Suppressor macrophage treated with lipopolysaccharide for 4 hours (primary cell): ENCODE results near the gene VAMP1.
"Not testable (repeated sequence)": the region's sequence is repeated elsewhere in the genome, so short reads cannot be mapped to it uniquely, and the experiment has no call there.

Experiments
- DNase-seq: peaks from one replicate; pipeline ENCODE4 v3.0.0-alpha.2; 2020

VAMP1 gene

DNA sequence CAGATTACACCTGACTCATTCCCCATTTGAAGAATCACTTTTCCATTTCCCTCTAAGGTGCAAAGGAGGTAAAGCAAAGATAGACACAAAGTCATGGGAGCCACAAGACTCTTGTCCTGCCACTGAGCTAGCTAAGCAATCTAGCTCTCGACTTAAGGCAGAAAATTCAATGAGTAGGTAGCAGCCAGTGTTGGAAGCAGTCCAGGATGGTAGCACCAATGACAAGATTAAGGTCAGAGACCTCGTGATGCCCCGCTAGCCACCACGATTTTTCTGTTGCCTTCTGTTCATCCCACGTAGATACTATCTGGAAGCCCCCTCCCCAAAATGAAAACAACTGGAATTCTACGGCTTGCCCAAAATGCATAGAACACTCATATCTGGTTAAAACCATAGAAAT is 1.4 kb downstream of the VAMP1 start:
- no peak for DNase-seq

DNA sequence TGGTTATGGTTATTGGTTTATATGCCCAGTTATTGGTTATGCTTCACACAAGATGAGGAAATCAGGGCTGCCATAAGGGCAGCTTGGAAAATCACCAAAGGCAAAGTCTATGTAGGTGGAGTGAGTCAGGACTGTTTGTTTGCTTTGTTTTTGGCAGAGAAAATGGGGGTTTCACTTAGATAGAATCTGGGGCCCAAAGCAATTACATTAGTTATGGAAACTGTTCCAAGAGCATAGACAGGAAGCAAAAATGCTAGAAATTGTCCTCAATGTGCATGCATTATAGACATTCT is 2.2 kb downstream of the VAMP1 start:
- DNase-seq: no peak

DNA sequence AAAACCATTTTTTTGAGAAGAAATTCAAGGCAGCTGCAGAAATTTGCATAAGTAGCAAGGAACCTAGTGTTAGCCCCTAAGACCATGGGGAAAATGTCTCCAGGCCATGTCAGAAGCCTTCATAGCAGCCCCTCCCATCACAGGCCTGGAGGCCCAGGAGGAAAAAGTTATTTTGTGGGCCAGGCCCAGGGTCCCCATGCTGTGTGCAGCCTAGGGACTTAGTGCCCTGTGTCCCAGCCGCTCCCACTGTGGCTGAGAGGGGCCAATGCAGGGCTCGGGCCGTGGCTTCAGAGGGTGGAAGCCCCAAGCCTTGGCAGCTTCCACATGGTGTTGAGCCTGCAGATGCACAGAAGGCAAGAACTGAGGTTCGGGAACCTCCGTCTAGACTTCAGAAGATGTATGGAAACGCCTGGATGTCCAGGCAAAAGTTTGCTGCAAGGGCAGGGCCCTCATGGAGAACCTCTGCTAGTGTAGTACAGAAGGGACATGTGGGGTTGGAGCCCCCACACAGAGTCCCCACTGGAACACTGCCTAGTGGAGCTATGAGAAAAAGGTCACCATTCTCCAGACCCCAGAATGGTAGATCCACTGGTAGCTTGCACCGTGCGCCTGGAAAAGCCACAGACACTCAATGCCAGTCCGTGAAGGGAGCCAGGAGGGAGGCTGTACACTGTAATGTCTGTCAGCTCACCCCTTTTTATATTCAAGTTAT is 2.8 kb downstream of the VAMP1 start:
- not testable (repeated sequence) for DNase-seq

DNA sequence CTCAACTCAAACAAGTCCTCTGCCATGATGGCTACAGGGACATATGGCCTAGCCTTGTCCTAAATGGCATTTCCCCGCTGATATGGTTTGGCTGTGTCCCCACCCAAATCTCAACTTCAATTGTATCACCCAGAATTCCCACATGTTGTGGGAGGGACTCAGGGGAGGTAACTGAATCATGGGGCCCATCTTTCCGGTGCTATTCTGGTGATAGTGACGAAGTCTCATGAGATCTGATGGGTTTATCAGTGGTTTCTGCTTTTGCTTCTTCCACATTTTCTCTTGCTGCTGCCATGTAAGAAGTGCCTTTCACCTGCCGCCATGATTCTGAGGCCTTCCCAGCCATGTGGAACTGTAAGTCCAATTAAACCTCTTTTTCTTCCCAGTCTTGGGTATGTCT is 3.7 kb downstream of the VAMP1 start:
- not testable (repeated sequence) for DNase-seq

DNA sequence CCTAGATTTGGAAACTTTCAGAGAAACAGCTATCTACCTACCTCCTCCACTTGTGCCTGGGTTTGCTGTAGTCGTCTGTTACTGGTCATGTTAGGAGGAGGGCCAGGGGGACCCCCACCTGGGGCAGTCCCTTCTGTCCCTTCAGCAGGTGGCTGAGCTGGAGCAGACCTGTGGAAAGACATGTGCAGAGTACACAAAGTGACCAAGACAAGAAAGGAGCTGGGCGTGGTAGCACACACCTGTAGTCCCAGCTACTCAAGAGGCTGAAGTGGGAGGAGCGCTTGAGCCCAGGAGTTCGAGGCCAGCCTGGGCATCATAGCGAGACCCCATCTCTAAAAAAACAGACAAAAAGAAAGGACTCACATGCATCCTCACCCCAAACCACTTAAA is 4.3 kb downstream of the VAMP1 start:
- no peak for DNase-seq

DNA sequence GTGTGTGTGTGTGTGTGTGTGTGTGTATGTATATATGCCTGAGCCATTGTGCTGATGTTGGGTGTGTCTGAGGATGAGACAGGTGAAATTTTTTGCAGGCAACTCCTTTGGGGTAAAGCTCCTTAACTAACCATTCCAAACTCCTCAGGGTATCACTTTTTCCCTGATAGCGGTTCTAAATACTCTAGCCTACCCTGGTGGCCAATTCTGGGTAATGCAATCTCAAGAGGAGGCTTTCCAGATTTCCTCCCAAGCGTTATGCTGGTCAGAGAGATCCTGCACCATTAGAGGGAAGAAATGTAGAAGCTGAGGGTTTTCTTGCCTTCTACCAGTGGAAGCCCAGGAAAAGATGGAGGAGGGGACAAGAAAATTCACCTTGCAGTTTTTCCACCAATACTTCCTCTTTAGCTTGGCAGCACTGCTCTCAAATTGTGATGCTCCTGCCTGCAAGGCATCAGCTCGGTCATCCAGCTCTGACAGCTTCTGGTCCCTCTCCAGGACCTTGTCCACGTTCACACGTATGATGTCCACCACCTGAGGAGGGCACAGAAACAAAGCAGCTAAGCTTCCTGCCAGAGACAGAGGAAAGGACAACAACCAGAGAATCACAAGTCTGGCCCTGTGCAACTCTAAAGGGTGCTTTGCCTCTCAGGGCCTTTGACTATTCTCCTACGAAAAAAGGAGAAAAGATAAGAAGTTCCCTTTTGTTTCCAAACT is 4.9 kb downstream of the VAMP1 start:
- peak; percentile 82 for DNase-seq

DNA sequence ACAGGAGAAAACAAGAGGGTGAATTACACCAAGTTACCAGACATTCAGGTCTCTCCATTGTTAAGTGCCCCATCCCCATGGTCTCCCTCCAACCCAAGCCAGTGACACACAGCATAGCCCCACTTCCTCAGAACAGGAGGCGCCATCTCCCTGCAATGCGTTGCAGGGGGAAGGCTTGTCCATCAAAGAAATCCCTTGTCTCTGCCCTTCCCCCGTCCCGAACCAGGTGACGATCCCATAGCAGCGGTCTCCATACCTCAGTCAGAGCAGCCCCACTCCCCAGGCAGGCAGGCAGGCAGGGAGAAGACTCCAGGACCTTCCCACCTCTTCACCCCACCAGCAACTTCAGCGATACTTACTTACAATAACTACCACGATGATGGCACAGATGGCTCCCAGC is 5.9 kb downstream of the VAMP1 start:
- no peak for DNase-seq

DNA sequence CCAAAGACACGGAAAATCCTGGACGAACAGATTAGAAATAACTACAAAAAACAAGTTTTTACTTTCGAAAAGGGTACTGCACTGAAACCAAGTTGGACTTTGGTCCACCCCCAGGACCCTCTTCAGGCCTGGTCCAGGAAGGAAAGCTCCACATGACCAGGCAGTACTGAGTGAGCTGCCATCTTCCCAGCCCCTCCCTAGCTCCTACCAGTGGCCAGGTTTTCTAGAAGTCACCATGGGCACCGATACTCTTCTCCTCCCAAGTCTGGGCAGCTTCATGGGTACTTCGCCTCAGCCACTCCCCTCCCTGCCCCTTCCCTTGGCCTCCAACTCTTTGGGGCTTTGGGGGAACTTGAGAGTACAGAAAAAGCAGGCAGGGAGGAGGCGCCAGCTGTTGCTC is 6.6 kb downstream of the VAMP1 start:
- DNase-seq: no peak

DNA sequence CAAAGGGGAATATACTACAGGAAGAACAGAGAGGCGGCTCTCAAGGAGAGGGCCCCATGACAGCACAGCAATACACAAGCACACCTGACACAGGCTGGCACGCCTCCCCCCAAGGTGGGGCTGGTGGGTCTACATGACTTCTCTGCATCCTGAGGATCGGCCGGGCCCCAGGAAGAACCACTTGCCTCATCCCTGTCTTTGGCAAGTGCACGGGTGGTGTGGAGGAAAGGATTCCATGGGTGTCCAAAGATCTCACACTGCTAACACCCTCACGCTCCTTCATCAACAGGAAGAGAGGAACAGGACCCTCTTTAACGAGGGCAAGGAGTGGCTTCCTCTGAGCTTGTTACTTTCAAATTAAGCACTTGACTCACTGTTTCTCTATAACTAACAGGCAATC is 7.3 kb downstream of the VAMP1 start:
- no peak for DNase-seq

DNA sequence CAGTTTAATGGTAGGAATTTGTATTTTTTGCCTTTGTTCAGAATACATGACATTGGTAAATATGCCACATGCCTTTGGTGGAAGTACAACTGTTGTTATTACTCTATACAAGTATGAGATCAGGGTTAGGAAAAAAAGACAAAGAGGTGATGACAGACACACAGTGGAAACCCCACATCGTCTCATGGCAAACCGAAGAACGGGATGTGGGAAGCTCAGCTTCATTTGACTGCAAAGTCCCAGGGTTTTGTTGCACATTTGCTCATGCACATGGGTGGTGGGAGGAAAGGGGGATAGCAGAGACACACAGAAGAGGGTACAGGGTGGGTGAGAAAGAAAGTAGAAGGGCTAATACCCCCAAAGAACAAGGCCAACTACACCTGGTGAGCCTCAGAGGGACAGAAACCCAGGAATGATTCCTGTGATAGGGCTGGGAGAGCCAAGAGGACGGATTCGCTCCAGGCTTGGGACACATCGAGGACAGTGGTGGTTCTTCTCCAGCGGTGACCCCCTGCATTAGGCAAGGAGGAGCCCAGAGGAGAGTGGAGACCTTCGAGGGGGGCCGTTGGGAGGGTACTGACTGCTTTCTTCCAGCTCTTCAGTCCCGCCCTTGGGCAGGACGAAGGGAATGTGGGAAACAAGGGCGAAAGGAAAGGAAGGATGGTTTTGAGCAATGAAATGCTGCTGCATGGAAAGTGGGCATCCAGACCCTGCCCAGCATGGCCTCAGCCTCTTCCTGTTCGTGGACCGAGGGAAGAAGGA is 8.1 kb downstream of the VAMP1 start:
- DNase-seq: peak; percentile 86

DNA sequence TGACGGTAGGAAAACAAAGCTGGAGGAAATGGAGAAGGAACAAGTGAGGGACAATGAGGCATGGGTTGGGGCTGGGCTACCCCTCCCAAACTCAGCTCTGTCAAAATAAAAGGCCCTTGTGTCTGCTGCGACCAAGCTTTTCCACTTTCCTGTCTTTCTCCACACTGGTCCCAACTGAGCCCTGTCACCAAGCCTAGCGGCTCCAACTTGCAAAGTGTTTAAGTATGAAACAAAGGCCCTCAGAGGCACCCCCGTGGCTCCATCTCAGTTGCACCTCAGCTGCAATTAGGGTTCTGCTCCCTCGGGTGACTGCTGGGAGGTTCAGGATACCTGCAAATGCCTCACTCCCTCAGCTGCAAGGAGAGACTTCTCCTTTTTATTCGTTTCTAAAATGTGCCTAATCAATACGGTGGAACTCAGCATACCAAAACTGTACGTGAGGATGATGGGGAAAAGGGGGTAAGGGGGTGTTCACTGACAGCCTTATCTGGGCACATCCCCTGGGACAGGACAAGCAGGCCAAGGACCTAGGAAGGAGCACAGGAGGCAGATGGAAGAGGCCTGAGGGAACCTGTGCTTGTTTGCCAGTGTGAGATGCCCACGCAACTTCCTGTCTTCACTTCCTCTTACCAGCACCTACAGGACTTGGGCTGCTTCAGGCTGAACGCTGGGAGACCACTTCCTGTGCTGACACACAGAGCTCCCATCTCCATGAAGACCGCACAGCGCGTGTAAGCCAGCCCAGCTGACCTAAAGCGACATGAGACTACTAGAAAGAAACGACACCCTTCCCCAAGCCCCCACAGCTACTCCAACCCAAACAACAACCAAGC is 8.9 kb downstream of the VAMP1 start:
- peak; percentile 91 for DNase-seq

DNA sequence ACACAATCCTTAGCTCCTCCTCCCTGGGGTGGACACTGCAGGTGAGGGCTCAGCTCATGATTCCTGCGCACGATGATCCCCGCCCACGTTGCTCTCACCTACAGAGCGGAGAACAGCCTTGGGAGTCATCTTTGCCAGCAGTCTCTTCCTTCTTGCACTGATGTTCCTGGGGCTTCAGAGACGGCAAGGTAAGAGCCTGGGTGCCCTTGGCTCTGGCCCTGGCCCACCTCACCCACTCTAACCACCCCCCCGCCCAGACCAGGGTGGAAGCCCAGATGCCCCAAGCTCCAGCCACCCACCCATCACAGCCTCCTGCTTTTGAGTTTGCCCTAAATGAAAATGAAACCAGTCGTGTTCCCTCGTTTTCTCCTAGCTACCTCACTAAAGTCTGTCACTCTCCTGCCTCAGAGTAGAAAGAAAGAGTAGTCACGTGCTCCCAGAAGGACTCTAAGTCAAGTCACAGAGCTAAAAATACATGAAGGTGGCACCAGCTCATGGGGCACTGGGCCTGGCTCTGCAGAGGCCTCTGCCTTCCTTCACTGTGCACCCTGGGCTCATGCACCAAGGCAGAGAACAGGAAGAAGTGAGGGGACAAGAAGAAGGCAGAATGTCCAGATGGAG is 9.6 kb downstream of the VAMP1 start:
- peak; percentile 69 for DNase-seq

DNA sequence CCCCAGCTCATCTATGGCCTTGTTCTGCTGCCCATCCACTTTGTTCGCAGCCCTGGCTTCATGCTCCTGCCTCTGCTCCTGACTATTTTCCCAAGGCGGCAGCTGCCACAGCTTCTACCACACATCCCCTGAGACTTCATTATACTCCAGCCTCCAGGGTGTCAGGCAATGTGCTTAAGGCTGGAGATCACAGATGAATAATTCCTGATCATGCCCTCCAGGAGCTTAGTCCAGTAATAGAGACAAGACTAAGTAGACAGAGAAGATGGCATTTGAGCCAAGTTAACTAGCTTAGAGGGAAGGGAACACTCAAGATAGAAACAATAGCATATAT is 11.5 kb downstream of the VAMP1 start:
- DNase-seq: no peak

DNA sequence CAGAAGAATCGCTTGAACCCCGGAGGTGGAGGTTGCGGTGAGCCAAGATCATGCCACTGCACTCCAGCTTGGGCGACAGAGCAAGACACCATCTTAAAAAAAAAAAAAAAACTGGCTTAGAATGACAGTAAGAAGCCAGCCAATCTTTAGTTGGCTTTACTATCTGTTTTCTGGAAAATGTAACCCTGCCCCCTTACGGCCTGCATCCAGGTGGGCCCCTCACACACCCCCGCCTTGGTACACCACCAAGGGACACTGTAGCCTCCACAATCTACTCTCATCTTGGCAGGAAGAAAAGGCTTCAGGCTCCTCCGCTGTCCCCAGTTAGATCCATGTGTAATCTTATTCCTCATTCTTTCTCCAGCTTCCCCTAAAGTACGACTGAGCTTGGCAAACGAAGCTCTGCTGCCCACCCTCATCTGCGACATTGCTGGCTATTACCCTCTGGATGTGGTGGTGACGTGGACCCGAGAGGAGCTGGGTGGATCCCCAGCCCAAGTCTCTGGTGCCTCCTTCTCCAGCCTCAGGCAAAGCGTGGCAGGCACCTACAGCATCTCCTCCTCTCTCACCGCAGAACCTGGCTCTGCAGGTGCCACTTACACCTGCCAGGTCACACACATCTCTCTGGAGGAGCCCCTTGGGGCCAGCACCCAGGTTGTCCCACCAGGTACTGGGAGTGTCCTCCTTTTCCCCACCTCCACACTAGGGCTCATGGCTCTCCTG is 12.0 kb downstream of the VAMP1 start:
- DNase-seq: no peak

DNA sequence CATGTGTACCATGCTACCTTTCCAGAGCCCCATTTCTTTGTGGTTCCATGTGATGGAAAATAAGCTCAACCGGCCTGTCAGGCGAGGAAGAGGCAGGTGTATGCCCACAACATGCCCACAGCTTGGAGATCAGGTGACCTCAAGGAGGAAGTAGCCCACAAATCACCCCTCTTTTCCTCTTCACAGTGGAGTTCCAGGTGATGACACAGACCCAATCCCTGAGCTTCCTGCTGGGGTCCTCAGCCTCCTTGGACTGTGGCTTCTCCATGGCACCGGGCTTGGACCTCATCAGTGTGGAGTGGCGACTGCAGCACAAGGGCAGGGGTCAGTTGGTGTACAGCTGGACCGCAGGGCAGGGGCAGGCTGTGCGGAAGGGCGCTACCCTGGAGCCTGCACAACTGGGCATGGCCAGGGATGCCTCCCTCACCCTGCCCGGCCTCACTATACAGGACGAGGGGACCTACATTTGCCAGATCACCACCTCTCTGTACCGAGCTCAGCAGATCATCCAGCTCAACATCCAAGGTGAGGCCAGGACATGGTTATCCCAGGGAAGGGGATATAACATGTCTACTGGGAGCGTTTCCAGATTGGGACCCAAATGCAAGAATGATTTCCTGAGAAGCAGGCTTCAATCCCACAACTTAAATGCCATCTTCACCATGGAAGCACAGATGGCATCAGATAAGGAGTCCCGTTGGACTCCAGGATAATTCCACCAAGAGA is 13.1 kb downstream of the VAMP1 start:
- DNase-seq: no peak

DNA sequence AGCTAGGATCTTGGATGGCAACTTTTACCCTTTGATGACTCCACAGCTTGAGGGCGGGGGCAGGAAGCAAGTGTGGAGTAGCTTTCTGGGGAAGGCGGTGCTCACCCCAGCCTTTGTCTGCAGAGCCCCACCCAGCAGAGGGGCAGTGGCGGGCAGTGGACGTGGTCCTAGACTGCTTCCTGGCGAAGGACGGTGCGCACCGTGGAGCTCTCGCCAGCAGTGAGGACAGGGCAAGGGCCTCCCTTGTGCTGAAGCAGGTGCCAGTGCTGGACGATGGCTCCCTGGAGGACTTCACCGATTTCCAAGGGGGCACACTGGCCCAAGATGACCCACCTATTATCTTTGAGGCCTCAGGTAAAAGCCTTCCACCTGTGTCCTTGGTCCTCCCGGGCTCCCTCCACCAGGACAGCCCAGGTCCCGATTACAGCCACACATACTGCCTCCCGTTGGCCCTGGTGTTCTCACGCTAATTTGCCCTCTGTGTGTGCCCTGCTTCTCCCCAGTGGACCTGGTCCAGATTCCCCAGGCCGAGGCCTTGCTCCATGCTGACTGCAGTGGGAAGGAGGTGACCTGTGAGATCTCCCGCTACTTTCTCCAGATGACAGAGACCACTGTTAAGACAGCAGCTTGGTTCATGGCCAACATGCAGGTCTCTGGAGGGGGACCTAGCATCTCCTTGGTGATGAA is 17.4 kb downstream of the VAMP1 start:
- peak; percentile 37 for DNase-seq

DNA sequence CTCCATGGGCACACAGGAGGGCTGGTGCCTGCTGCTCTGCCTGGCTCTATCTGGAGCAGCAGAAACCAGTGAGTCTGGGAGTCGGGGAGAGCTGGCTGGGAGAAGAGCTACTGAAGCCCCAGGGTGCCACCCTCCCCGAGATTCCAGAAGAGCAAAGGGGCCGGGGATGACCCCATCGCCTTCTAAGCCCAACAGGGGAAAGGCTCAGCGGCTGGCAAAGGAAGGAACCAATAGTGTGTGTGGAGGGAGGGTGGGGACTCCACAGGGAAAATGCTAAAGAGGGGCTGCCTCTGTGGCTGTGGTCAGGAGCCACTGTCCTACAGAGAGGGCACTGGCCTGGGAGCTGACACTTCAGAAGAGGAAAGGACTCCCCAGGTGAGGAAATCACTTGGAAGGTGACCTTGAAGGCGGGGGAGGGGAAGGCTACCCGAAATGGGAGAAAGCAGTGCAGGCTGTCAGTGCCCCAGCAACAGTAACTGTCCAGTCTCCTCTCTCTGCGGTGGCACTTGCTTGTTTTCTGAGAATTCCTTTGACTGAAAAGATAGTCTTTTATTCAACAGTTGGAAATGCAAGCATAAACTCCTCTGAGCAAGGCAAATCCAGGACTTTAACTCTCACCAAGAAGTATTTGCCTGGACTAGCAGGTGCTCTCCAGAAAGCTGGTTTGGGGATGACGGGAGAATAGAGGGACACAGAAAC is 18.1 kb downstream of the VAMP1 start:
- DNase-seq: no peak

DNA sequence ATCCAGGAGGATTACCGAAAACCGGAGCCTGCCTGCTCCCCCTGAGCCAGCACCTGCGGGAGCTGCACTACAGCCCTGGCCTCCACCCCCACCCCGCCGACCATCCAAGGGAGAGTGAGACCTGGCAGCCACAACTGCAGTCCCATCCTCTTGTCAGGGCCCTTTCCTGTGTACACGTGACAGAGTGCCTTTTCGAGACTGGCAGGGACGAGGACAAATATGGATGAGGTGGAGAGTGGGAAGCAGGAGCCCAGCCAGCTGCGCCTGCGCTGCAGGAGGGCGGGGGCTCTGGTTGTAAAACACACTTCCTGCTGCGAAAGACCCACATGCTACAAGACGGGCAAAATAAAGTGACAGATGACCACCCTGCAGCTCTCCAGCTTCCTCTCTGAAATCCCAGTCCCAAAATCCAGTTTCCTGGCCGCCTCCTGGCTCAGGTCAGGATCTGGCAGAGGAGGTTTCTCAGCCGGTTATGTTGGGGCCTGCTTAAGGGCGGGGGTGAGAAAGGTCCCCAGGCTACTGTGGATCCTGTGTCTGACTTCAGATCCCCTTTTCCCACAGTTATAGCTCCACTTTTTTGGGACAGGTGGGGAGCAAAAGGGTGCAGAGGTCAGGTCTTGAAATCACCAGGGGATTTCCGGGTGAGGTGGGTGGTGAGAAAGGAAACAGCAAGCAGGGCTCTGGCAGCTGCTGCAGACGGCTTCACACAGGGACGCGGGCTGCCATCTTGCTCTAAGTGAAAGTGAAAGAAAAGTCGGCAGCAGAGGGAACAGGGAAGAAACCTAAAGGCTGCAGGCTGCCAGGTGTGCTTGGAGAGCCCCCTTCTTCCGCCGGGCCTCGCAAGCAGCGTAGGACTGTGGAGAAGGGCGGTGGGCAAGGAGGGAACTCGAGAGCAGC is 18.9 kb downstream of the VAMP1 start, which contains the start of gene TAPBPL:
TSS of gene TAPBPL (plus strand) at position 695 of the 897 bp plus-strand sequence. CDS start 207 bp downstream, outside the sequence.
- DNase-seq: peak; percentile 82

DNA sequence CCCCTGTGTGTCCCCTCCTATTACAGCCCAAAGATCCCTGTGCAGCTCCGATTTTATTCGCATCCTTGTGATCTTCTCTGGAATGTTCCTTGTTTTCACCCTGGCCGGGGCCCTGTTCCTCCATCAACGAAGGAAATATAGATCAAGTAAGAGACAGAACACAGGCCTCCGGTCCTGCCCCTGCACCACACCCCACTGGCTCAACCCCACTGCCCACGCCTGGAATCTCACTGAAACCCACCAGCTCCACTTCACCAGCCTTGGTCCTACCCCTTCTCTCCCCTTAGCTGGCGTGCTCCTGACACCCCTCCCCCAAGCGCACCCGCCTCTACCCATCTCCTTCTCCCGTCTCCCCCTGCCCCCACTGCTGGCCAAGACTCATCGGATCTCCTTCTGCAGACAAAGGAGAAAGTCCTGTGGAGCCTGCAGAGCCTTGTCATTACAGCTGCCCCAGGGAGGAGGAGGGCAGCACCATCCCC is 19.6 kb downstream of the VAMP1 start:
- DNase-seq: no peak
